Adrenal gland (tissue), 12 donors: ENCODE data around the gene UCN3. TPM values are rescaled to one million over a fixed set of nuclear protein-coding genes. Genes with fewer than 3 reads are reported as not detected.
A peak's percentile ranks its signal among the peaks of the same experiment; 100 is the strongest.

Experiments used
- DNase-seq, 7 donors: peaks; one replicate each; pipeline ENCODE4 v3.0.0-alpha.2; 2019 to 2020
- H3K27ac ChIP-seq, 5 donors: fragments of 200-600 bp; sonication (generic) in 4 of 5; 1 replicate in 3 of 5; 2 replicates in 2 of 5; pipeline versions ENCODE4 v1.5.1 to v1.8.0; 2016 to 2020; ENCODE audit warnings: mild to moderate bottlenecking in 1 of 5
- H3K27me3 ChIP-seq: fragments of 200-600 bp; 2 replicates; pipeline ENCODE4 v1.8.0; 2021
- H3K36me3 ChIP-seq, 2 donors: fragments of 200-600 bp; replicated peaks in 1 of 2; 1 replicate in 1 of 2; 2 replicates in 1 of 2; pipeline versions ENCODE4 v1.5.1 to v1.8.0; 2018 to 2022
- H3K4me1 ChIP-seq, 2 donors: fragments of 200-600 bp; replicated peaks in 1 of 2; 1 replicate in 1 of 2; 2 replicates in 1 of 2; pipeline versions ENCODE4 v1.5.1 to v1.8.0; 2018 to 2021
- H3K4me3 ChIP-seq, 4 donors: fragments of 200-600 bp; sonication (generic) in 3 of 4; one replicate each; pipeline ENCODE4 v1.5.1; 2016 to 2018
- H3K9me3 ChIP-seq, 3 donors: fragments of 200-600 bp; sonication (generic) in 1 of 3; replicated peaks in 1 of 3; 1 replicate in 2 of 3; 2 replicates in 1 of 3; pipeline versions ENCODE4 v1.5.1 to v1.8.0; 2016 to 2021
- CTCF ChIP-seq, 6 experiments: fragments of 450-650 bp in 4 of 6; fragments of 200-600 bp in 2 of 6; sonication (generic) in 1 of 6; IDR thresholded peaks; 1 replicate in 5 of 6; 2 replicates in 1 of 6; pipeline versions ENCODE4 v1.5.1 to v1.8.0; 2016 to 2021; ENCODE audit warnings: antibody characterized with exemption in 6 of 6, mild to moderate bottlenecking in 2 of 6, moderate library complexity in 1 of 6
- POLR2A ChIP-seq, 2 donors: fragments of 450-650 bp; IDR thresholded peaks; one replicate each; pipeline ENCODE4 v1.6.1; 2017; ENCODE audit warnings: antibody characterized with exemption in 2 of 2, mild to moderate bottlenecking in 2 of 2, moderate library complexity in 1 of 2
- WGBS, 4 donors: extraction: QIAGEN DNeasy Blood & Tissue Kit in 2 of 4; methylation state at CpG; one replicate each; pipeline versions ENCODE4 v1.1.5 to v1.1.7; 2013 to 2017; 5-methylcytosine and 5-hydroxymethylcytosine counted together
- intact Hi-C, 2 donors: fragments of 100-400 bp; cut with DNase I; formaldehyde crosslinking; loops; one replicate each; pipeline versions ENCODE4 v1.14.1 to v1.15.0; 2022 to 2023
- polyA plus RNA-seq, 3 donors: library from polyadenylated mRNA; stranded (reverse); fragments of 200-250 nt in 2 of 3; fragments of 350-450 nt in 1 of 3; fragmentation: Illumina TruSeq in 1 of 3; extraction: RNeasy Lipid Tissue Mini Kit (QIAGEN cat#74804) in 1 of 3; gene quantifications; one replicate each; pipeline ENCODE4 v1.2.3, GENCODE V29; 2013 to 2014
- total RNA-seq, 9 donors: library from RNA; depleted of rRNA in 4 of 9; stranded (reverse); fragments of >200 nt in 4 of 9; fragments of 120-200 nt in 1 of 9; fragmentation: NEBNext Ultra II Directional in 1 of 9; extraction: Animal tissue kit (Norgen Biotek cat#: 25700) in 1 of 9; gene quantifications; one replicate each; pipeline versions ENCODE4 v1.1.0 to v1.2.4, GENCODE V29; 2013 to 2023
- donor health status: healthy with polysubstance abuse.
- donor health status: Bipolar disorder and iron deficiency.
- donor health status: DM: yes; HTN: yes; CAD: no.
- donor health status: DM: no; HTN: no; CAD: no.
- donor health status: DM: no; HTN: no; CAD: no.
- donor health status: DM: yes; HTN: yes; CAD: no.

UCN3 gene
- total and polyA plus RNA-seq, 12 donors = 0.20 to 1.0 (median 0.38) TPM; not detected in 8

GRCh38 chr10:5413012-5413938 is 48.5 kb downstream of the UCN3 start:
- Histone ChIP-seq H3K9me3 (no peaks in the 10 kb centered on the region), H3K36me3 (no peaks in the 10 kb centered on the region), H3K4me3 (peak overlapping the region in 2 of 4 donors; percentile 62 to 84), H3K4me1 (peaks cover 0 to 4% of the 10 kb centered on the region in 2 donors), H3K27me3 (peaks cover 5% of the 10 kb centered on the region), H3K27ac (peak overlapping the region in 3 of 5 donors; percentile 63 to 81 (median 65))
- intact Hi-C loops = no loop called here
- whole genome bisulfite sequencing, 4 donors = 19 to 32% (median 21%) methylated on average over 12 to 20 of the region's 20 CpGs
- peak in 3 of 7 donors; percentile 25 to 31 (median 31) for DNase-seq
- TF ChIP-seq CTCF (IDR thresholded peaks at IDR 0.05) (no peak), POLR2A (IDR thresholded peaks at IDR 0.05) (no peak)

GRCh38 chr10:5416981-5417380 is 52.2 kb downstream of the UCN3 start:
- WGBS, 4 donors = 89 to 94% (median 93%) methylated on average over 10 to 11 of the region's 11 CpGs
- DNase-seq = no peak
- Histone ChIP-seq H3K27me3 (no peaks in the 10 kb centered on the region), H3K27ac (no peak overlapping the region), H3K9me3 (no peaks in the 10 kb centered on the region), H3K4me3 (no peak overlapping the region), H3K4me1 (peaks cover 0 to 2% of the 10 kb centered on the region in 2 donors), H3K36me3 (no peaks in the 10 kb centered on the region)
- no peak for TF ChIP-seq CTCF (IDR thresholded peaks at IDR 0.05)
- TF ChIP-seq POLR2A (IDR thresholded peaks at IDR 0.05) = no peak
- intact Hi-C loops = no loop called here

GRCh38 chr10:5418584-5418983 is 53.8 kb downstream of the UCN3 start:
- Histone ChIP-seq H3K27me3 (no peaks in the 10 kb centered on the region), H3K4me1 (no peaks in the 10 kb centered on the region), H3K4me3 (no peak overlapping the region), H3K9me3 (no peaks in the 10 kb centered on the region), H3K27ac (no peak overlapping the region), H3K36me3 (no peaks in the 10 kb centered on the region)
- intact Hi-C loops = no loop called here
- no peak for DNase-seq
- TF ChIP-seq POLR2A (IDR thresholded peaks at IDR 0.05) (no peak), CTCF (IDR thresholded peaks at IDR 0.05) (no peak)

GRCh38 chr10:5419466-5420094 is 54.8 kb downstream of the UCN3 start:
- intact Hi-C loops = no loop called here
- 90 to 98% (median 96%) methylated on average over 3 of the region's 3 CpGs for WGBS, 4 donors
- Histone ChIP-seq H3K9me3 (no peaks in the 10 kb centered on the region), H3K4me3 (no peak overlapping the region), H3K27ac (no peak overlapping the region), H3K36me3 (no peaks in the 10 kb centered on the region), H3K4me1 (no peaks in the 10 kb centered on the region), H3K27me3 (no peaks in the 10 kb centered on the region)
- no peak for DNase-seq
- TF ChIP-seq CTCF (IDR thresholded peaks at IDR 0.05) = no peak
- TF ChIP-seq POLR2A (IDR thresholded peaks at IDR 0.05) = no peak
